Activated CD4-positive, alpha-beta memory T cell treated with anti-CD3 and anti-CD28 coated beads, Interleukin-2, amount 10 ng/mL, durations not matched to agents 7 days and 5 days (primary cell): ENCODE results near the gene ADPRHL1. TPM values are rescaled to one million over a fixed set of nuclear protein-coding genes. Genes with fewer than 3 reads are reported as not detected.
"Not testable (repeated sequence)": the region's sequence is repeated elsewhere in the genome, so short reads cannot be mapped to it uniquely, and the experiment has no call there.

Source experiments
- CTCF ChIA-PET: fragments of 350-600 bp; sonication (Branson Sonifier 250); formaldehyde crosslinking; loops from one replicate; lab custom pipeline; 2021; ENCODE audit warnings: antibody characterized with exemption, inconsistent platforms; lab: Charles Lee
- POLR2A ChIA-PET: fragments of 350-600 bp; sonication (Branson Sonifier 250); formaldehyde crosslinking; loops from one replicate; lab custom pipeline; 2021; ENCODE audit warnings: antibody characterized with exemption; lab: Charles Lee
- DNase-seq: peaks from one replicate; pipeline ENCODE4 v3.0.0-alpha.2; 2020
- H3K27ac Mint-ChIP-seq: one replicate; pipeline ENCODE4 v1.8.0; 2021; ENCODE audit warnings: mild to moderate bottlenecking, mixed read lengths
- H3K27me3 Mint-ChIP-seq: one replicate; pipeline ENCODE4 v1.8.0; 2021; ENCODE audit warnings: mixed read lengths
- H3K36me3 Mint-ChIP-seq: one replicate; pipeline ENCODE4 v1.8.0; 2021; ENCODE audit warnings: low read depth, mixed read lengths
- H3K4me1 Mint-ChIP-seq: one replicate; pipeline ENCODE4 v1.8.0; 2021; ENCODE audit warnings: mixed read lengths
- H3K4me3 Mint-ChIP-seq: one replicate; pipeline ENCODE4 v1.8.0; 2021; ENCODE audit warnings: mild to moderate bottlenecking, mixed read lengths
- H3K9me3 Mint-ChIP-seq: one replicate; pipeline ENCODE4 v1.8.0; 2021; ENCODE audit warnings: mixed read lengths
- total RNA-seq, 2 experiments: library from RNA; stranded (reverse); gene quantifications; one replicate each; pipeline ENCODE4 v1.2.3, GENCODE V29; 2021

The ADPRHL1 gene
- total RNA-seq, 2 experiments from 2014 or later, result 0.71 to 0.75 TPM

DNA sequence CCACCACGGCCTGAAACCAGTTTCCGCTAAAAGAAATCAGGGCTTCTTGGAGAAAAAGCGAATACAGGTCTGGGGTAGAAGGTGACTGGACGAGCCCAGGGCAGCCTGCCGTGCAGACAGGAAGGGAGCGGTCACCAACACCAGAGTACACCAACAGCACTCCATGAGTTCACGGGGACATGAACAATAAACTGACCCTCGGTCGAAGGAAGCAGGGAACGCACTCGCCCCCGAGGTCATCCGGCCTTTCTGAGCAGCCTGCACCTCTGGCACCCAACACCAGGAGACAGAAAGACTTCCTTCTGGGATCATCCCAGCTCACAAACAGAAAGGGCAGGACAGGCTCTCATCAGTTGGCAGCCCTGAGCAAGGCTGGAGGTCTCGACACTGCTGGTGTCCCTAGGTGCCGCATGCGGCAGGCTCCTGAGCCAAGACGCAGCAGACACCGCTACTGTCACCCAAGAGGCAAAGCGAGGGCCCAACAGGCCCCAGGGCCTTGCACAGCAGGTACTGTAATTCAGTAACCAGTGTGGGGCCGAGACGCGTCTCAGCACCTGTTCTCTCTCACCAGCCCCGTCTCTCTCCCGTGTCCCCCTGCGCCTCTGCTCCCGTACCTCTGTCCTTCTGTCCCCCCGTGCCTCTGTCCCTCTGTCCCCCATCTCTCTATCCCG, 19.2 kb upstream of the ADPRHL1 start:
- Mint-ChIP-seq H3K4me3 (no peak overlapping the region), H3K9me3 (no peaks in the 10 kb centered on the region), H3K27me3 (no peaks in the 10 kb centered on the region), H3K27ac (no peak overlapping the region), H3K4me1 (no peaks in the 10 kb centered on the region), H3K36me3 (peaks cover 28% of the 10 kb centered on the region)
- no peak for DNase-seq
- CTCF ChIA-PET, result no interaction called here
- POLR2A ChIA-PET, result no interaction called here

DNA sequence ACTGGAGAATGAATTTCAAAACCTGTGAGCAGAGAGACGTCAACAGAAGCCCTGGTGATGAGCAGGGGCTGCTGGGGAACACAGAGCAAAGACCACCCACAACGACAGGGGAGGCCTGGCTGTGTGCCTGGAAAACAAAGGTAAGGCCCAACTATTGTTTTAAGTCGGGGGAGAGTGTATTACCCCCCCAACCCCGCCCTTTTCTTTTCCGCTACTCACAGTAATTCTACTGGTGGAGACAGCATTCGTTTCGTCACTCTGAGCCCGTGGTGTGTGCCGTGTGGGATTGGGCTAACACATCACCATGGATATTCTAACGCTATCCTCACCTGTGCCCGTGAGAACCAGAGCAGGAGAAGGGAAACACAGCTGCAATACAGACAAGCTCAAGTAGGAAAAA, 18.6 kb upstream of the ADPRHL1 start:
- Mint-ChIP-seq H3K27me3 (no peaks in the 10 kb centered on the region), H3K4me3 (no peak overlapping the region)

DNA sequence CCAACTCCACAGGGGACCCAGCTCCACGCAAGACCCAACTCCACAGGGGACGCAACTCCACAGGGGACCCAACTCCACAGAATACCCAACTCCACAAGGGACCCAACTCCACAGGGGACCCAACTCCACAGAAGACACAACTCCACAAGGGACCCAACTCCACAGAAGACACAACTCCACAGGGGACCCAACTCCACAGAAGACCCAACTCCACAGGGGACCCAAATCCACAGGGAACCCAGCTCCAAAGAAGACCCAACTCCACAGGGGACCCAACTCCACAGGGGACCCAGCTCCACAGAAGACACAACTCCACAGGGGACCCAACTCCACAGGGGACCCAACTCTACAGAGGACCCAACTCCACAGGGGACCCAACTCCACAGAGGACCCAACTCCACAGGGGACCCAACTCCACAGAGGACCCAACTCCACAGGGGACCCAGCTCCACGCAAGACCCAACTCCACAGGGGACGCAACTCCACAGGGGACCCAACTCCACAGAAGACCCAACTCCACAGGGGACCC, 17.4 kb upstream of the ADPRHL1 start:
- POLR2A ChIA-PET, DNase-seq, CTCF ChIA-PET: not testable (repeated sequence)

More for the DNA sequence above, 18.6 kb upstream of the ADPRHL1 start:
- ChIA-PET POLR2A (no interaction called here), CTCF (no interaction called here)
- DNase-seq, result no peak
- no peaks in the 10 kb centered on the region for H3K9me3 Mint-ChIP-seq
- H3K36me3 Mint-ChIP-seq, result peaks cover 34% of the 10 kb centered on the region
- H3K27ac Mint-ChIP-seq, result no peak overlapping the region
- peaks cover 1% of the 10 kb centered on the region for H3K4me1 Mint-ChIP-seq

DNA sequence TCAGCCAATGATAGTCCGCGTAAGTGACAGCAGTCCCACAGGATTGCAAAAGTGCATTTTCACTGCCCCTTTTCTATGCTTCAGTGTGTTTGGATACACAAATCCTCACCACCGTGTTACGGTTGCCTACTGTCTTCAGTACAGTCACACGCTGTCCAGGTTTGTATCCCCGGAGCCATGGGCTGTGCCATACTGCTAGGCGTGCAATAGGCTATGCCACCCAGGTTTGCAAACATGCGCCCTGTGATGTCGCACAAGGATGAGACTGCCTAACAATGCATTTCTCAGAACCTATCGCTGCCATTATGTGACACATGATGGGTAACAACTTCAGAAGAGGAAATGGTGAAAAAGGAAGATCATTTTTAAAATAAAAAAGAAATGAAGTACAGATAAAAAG, 16.8 kb upstream of the ADPRHL1 start:
- Mint-ChIP-seq H3K27ac (no peak overlapping the region), H3K9me3 (no peaks in the 10 kb centered on the region)
- CTCF ChIA-PET, result no interaction called here

More for the DNA sequence above, 17.4 kb upstream of the ADPRHL1 start:
- H3K4me1 Mint-ChIP-seq, H3K27ac Mint-ChIP-seq, H3K4me3 Mint-ChIP-seq, H3K9me3 Mint-ChIP-seq, H3K27me3 Mint-ChIP-seq: not testable (repeated sequence)
- H3K36me3 Mint-ChIP-seq, result peaks cover 34% of the 10 kb centered on the region

DNA sequence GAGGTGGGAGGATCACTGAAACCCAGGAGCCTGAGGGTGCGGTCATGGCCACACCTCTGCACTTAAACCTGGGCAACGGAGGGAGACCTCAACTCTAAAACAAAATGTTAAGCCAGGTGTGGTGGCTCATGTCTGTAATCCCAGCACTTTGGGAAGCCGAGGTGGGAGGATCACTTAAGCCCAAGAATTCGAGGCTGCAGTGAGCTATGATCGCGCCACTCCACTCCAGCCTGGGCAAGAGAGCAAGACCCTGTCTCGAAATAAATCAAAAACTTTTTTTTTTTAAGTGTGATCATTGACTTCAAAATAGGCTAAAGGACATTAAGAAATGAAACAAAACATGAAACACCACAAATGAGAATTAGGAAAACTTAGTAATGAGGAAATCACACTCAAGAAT, 16.3 kb upstream of the ADPRHL1 start:
- Mint-ChIP-seq H3K4me1 (peaks cover 9% of the 10 kb centered on the region), H3K36me3 (peaks cover 29% of the 10 kb centered on the region), H3K27me3 (no peaks in the 10 kb centered on the region), H3K4me3 (no peak overlapping the region), H3K27ac (no peak overlapping the region), H3K9me3 (no peaks in the 10 kb centered on the region)
- DNase-seq, result no peak
- POLR2A ChIA-PET, result no interaction called here
- CTCF ChIA-PET, result no interaction called here

More for the DNA sequence above, 16.8 kb upstream of the ADPRHL1 start:
- POLR2A ChIA-PET, result no interaction called here
- peaks cover 33% of the 10 kb centered on the region for H3K36me3 Mint-ChIP-seq
- H3K27me3 Mint-ChIP-seq, result no peaks in the 10 kb centered on the region
- no peak for DNase-seq
- H3K4me1 Mint-ChIP-seq, result peaks cover 9% of the 10 kb centered on the region
- H3K4me3 Mint-ChIP-seq, result no peak overlapping the region

DNA sequence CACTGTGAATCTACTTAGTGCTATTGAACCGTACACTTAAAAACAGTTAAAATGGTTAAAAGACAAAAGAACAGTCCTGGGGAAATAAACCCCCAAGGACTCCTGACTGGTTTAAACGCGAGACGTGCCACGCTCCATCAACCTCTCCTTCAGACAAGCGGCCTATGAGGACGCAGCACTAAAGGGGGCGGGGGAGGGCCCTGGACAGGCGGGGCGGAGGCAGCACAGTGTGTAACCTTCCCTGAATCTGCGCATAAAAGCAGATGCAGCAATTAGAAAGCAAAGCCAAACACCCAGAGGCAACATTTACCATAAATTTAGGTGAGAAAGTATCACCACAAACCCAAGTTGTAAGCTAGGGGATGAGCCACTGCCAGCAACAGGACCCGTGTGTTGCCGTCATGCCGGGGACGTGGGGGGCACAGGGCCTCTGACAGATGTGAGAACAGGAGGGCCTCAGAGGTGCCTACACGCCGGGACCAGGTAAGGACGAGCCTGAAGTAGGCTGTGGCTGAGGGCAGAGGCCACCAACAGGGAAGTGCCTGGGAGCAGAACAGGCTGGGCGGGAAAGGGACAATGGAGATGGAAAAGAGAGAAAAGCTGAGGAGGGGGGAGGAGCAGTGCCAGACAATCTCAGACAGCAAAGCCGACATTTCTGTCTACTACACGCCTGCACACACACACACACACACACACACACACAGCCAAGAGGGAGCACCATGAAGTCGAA, 15.3 kb upstream of the ADPRHL1 start:
- CTCF ChIA-PET, result no interaction called here
- no peak for DNase-seq
- Mint-ChIP-seq H3K4me3 (no peak overlapping the region), H3K27ac (no peak overlapping the region), H3K36me3 (peaks cover 26% of the 10 kb centered on the region), H3K9me3 (no peaks in the 10 kb centered on the region), H3K27me3 (no peaks in the 10 kb centered on the region), H3K4me1 (peaks cover 9% of the 10 kb centered on the region)
- POLR2A ChIA-PET, result interaction anchor here (0.6 kb wide), 1 partner anchor 970 kb away, joined by 3 read pairs; no protein-coding TSS in a partner anchor

DNA sequence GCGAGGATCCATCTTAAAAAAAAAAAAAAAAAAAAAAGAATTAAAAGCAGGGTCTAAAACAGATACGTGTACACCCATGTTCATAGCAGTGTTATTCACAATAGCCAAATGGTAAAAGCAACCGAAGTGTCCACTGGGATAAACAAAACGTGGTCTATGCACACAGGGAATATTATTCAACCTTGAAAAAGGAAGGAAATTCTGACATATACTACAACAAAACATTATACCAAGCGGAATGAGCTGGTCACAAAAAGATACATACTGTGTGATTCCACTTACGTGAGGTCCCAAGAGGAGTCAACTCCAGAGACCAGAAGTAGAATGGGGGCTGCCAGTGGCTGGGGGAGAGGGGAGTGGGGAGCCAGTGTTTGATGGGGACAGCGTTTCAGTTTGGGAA, 14.7 kb upstream of the ADPRHL1 start:
- Mint-ChIP-seq H3K27ac (no peak overlapping the region), H3K27me3 (no peaks in the 10 kb centered on the region), H3K36me3 (peaks cover 26% of the 10 kb centered on the region), H3K9me3 (no peaks in the 10 kb centered on the region), H3K4me3 (no peak overlapping the region), H3K4me1 (peaks cover 9% of the 10 kb centered on the region)
- ChIA-PET POLR2A (no interaction called here), CTCF (no interaction called here)
- DNase-seq, result no peak

DNA sequence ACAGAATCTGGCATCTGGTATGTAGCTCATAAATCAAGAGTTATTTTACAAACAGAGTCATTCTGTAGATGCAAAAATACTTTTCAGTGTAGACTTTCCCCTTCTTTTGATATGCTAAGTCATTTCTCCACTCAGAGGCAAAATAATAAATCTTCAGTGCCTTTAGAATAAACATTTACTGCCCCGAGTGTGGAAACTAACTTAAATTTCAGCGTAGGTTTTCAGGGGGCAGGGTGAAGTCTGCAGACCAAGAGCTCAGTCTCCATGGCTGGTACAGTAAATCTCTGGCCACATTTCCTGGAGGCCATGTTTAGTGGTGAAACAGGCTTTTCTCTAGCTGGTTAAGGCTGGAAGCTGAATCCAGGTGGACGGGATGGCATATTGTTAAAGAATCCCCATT, 13.1 kb upstream of the ADPRHL1 start:
- no peaks in the 10 kb centered on the region for H3K9me3 Mint-ChIP-seq
- H3K4me3 Mint-ChIP-seq, result no peak overlapping the region
- H3K27ac Mint-ChIP-seq, result no peak overlapping the region
- ChIA-PET POLR2A (interaction anchor here (1.3 kb wide), 1 partner anchor 11 kb away, joined by 3 read pairs; no protein-coding TSS in a partner anchor), CTCF (interaction anchor here (1.7 kb wide), 1 partner anchor 9 kb away, joined by 7 read pairs; no protein-coding TSS in a partner anchor)
- DNase-seq, result no peak
- peaks cover 9% of the 10 kb centered on the region for H3K4me1 Mint-ChIP-seq
- H3K27me3 Mint-ChIP-seq, result no peaks in the 10 kb centered on the region
- peaks cover 22% of the 10 kb centered on the region for H3K36me3 Mint-ChIP-seq

DNA sequence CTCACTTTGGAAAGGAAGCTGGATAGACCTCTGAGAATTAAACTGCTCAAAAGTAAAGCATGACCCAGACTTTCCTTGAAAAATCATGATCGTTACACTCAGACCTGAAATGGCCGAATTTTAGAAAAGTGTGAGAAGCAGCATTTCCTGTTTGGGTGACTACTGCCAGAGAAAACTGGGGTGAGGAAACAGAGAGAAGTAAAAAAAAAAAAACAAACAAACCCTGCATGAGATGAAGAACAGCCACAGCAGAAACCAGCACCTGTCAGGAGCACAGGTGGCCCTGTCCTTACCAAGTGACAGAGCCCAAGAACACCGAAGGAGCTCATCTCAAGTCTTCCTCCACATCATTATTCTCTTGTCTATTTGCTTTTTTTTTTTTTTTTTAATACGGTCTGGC, 12.0 kb upstream of the ADPRHL1 start:
- Mint-ChIP-seq H3K4me3 (no peak overlapping the region), H3K4me1 (peaks cover 9% of the 10 kb centered on the region), H3K27me3 (no peaks in the 10 kb centered on the region), H3K36me3 (peaks cover 23% of the 10 kb centered on the region), H3K27ac (no peak overlapping the region), H3K9me3 (no peaks in the 10 kb centered on the region)
- ChIA-PET CTCF (interaction anchor here (1.7 kb wide), 1 partner anchor 8 kb away, joined by 7 read pairs; no protein-coding TSS in a partner anchor), POLR2A (interaction anchor here (1.1 to 1.3 kb wide), 2 partner anchors 12 to 24 kb away, joined by 3 to 5 read pairs; no protein-coding TSS in a partner anchor)
- DNase-seq, result no peak

DNA sequence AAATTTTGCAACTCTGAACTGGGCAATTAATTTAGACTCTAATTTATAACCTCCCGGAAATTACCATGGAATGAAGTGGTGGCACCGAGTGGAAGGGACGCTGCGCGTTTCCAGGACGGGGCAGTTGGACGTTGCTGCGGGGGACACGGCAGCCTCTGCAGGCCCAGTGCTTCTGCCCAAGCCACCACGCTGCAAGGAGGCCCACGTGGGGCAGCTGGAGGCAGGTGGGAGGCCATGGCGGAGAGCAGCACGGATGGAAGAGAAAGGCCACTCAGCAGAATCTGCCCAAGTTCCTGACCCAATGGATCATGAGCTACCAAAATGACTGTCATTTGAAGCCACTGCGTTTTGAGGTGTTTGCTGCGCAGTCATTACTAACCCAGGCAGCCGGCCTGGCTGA, 11.2 kb upstream of the ADPRHL1 start:
- Mint-ChIP-seq H3K27ac (no peak overlapping the region), H3K27me3 (no peaks in the 10 kb centered on the region), H3K36me3 (peaks cover 30% of the 10 kb centered on the region), H3K4me3 (no peak overlapping the region), H3K9me3 (no peaks in the 10 kb centered on the region), H3K4me1 (peaks cover 9% of the 10 kb centered on the region)
- CTCF ChIA-PET, result no interaction called here
- POLR2A ChIA-PET, result interaction anchor here (1.1 kb wide), 1 partner anchor 25 kb away, joined by 5 read pairs; no protein-coding TSS in a partner anchor
- no peak for DNase-seq

DNA sequence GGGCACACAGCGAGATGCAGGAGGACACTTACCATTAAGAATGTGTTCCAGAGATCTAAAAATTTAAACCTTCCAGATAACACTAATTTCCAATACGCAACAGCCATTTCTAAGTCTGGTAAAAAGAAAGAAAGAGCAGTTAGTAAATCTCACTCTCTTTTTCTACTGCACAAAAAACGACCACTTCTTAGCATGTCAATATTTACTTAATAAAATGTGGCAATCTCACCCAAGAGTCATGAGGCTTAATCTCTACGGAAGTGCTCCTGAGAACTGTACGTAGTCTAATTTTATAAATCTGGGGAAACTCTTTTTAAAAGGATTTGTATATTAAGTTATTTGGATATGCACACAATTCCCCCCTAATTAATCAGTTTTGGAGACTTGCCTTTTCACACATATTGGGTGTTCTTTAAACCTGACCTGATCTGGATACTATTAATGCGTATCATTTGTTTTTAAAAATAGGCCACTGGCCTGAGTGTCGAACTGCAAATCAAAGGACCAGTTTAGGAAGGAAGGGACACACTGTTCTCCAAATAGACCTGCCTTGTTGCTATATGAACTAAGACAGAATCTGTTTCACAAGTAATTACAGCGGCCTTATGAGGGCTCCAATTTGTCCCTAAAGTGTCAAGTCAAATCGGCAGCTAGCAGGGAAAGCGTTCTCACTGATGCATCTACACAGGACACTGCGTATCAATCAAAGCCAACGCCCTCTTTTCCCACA, 7.9 kb upstream of the ADPRHL1 start:
- Mint-ChIP-seq H3K4me1 (peaks cover 6% of the 10 kb centered on the region), H3K4me3 (no peak overlapping the region), H3K27ac (no peak overlapping the region), H3K36me3 (peaks cover 20% of the 10 kb centered on the region), H3K9me3 (no peaks in the 10 kb centered on the region), H3K27me3 (no peaks in the 10 kb centered on the region)
- CTCF ChIA-PET, result no interaction called here
- no peak for DNase-seq
- POLR2A ChIA-PET, result no interaction called here

DNA sequence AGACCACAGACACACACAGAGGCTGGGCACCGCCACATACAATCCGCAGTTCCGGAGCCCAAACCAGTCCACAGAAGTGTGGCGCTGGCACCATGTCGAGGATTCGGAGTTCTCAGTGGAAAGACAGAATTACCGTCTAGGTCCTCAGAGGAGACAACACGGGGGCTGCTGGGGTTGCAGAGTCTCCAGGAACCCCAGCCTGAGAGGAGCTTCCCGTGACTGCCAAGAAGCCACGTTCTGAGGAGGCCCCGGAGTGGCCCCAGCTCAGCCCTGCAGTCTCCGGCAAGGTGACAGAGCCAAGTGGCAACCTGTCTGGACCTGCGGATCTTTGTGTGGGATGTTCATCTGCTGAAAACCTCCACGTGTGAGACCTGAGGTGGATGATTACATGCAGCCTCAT, 7.3 kb upstream of the ADPRHL1 start:
- Mint-ChIP-seq H3K27me3 (no peaks in the 10 kb centered on the region), H3K36me3 (peaks cover 20% of the 10 kb centered on the region), H3K9me3 (no peaks in the 10 kb centered on the region), H3K4me3 (no peak overlapping the region), H3K27ac (no peak overlapping the region), H3K4me1 (peaks cover 5% of the 10 kb centered on the region)
- CTCF ChIA-PET, result no interaction called here
- POLR2A ChIA-PET, result no interaction called here
- no peak for DNase-seq

DNA sequence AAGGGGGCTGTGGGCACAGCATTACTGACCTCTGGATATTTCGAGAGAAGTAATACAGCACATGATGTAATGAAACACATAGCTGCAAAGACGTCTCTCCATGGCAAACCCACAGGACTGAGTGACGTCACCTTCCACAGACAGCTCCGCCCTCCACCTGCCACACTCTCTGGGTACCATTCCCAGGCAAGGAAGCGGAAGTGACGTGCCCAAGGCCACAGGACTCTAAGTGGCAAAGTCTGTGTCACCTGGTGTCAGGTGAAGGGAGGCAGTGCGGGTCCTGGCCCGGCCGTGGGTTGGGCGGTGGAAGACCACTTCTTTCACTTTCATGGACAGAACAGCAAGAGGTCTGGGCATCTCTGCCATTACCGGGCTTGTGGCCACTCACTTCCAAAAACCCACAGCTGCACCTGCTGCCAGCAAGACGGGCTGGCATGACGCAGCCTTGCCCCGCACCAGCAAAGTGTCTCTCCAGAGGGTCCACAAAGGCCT, 6.8 kb upstream of the ADPRHL1 start:
- Mint-ChIP-seq H3K4me1 (peaks cover under 1% of the 10 kb centered on the region), H3K9me3 (no peaks in the 10 kb centered on the region), H3K36me3 (peaks cover 18% of the 10 kb centered on the region), H3K27ac (no peak overlapping the region), H3K4me3 (no peak overlapping the region), H3K27me3 (no peaks in the 10 kb centered on the region)
- POLR2A ChIA-PET, result no interaction called here
- no peak for DNase-seq
- CTCF ChIA-PET, result no interaction called here
